A549 (cell line): ENCODE results near the gene SH3BGRL.

Experiments
- CBX2 ChIP-seq: fragments of 200-600 bp; sonication (generic); IDR thresholded peaks from 2 replicates; pipeline ENCODE4 v1.6.1; 2016; ENCODE audit warnings: low read depth, mild to moderate bottlenecking, borderline replicate concordance
- CTCF ChIP-seq: fragments of >200 bp; sonication (Bioruptor Twin); formaldehyde crosslinking; IDR thresholded peaks from 3 replicates; pipeline ENCODE4 v1.5.1; 2016
- HOXA7 ChIP-seq: fragments of 250-450 bp; sonication (Bioruptor Pico); IDR thresholded peaks from 2 replicates; pipeline ENCODE4 v1.5.0; 2020; ENCODE audit warnings: mild to moderate bottlenecking, moderate library complexity
- JUNB ChIP-seq: fragments of >200 bp; sonication (Bioruptor Twin); formaldehyde crosslinking; IDR thresholded peaks from 2 replicates; pipeline ENCODE4 v1.6.1; 2016
- POLR2A ChIP-seq: IDR thresholded peaks from 2 replicates; pipeline ENCODE4 v1.6.1; 2012; ENCODE audit warnings: mild to moderate bottlenecking, low read length
- ZFP36 ChIP-seq: fragments of 450-650 bp; IDR thresholded peaks from 2 replicates; pipeline ENCODE4 v1.6.1; 2014; ENCODE audit warnings: borderline replicate concordance; ENCODE audit not compliant: partially characterized antibody
- TF ChIP-seq, protein P1 (sequence below): IDR thresholded peaks from 2 replicates; pipeline ENCODE4 v1.6.1; 2012; ENCODE audit warnings: low read depth, borderline replicate concordance

GRCh38 chrX:81229229-81229628 is 27.3 kb downstream of the SH3BGRL start:
- no peak for TF ChIP-seq ZFP36
- no peak for TF ChIP-seq CTCF
- TF ChIP-seq HOXA7 = no peak
- TF ChIP-seq CBX2 = no peak
- TF ChIP-seq POLR2A = no peak
- TF ChIP-seq JUNB = no peak
- TF ChIP-seq, protein P1, sequence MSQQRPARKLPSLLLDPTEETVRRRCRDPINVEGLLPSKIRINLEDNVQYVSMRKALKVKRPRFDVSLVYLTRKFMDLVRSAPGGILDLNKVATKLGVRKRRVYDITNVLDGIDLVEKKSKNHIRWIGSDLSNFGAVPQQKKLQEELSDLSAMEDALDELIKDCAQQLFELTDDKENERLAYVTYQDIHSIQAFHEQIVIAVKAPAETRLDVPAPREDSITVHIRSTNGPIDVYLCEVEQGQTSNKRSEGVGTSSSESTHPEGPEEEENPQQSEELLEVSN = no peak
